HG03097 (cell line): ENCODE measurements around the gene UGT1A4.
"Not testable (repeated sequence)": the region's sequence is repeated elsewhere in the genome, so short reads cannot be mapped to it uniquely, and the experiment has no call there.

ENCODE experiments used
- ATAC-seq: cut with Tn5 transposase; IDR thresholded peaks from one replicate; pipeline ENCODE4 v1.9.1; 2021; ENCODE audit not compliant: unreplicated experiment, low FRiP score

Gene UGT1A4

DNA sequence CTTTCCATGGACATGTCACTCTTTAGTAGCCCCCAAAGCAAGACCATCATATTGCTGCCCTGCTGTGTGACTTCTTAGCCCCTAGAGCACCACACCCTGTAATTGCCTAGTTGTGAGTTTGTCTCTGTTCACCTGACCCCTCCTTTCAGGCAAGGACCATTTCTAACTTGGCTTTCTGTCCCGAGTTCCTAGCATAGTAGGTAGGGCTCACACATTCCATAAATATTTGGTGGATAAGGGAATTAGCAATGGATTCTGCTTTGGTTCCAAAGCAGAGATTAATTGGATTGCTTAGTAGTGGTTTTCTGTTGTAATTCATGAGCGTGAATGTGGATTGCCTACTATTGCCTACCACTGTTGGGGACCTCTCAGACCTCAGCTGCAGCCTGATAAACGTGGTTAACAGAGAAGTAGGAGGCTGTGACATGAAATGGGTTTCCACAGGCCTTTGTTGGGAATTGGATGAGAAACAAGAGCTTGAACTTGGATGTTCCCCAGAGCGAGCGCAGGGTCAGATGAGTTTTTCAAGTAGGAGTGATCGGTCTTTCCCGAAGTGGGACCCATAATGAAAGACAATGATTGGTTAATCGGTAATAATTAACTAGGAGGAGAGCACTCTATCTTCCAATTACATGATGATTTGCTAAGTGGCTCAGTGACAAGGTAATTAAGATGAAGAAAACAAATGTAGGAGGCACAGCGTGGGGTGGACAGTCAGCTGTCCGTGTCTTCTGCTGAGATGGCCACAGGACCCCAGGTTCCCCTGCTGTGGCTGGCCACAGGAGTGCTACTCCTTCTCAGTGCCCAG is 28.1 kb downstream of the UGT1A4 start:
- no peak for ATAC-seq

DNA sequence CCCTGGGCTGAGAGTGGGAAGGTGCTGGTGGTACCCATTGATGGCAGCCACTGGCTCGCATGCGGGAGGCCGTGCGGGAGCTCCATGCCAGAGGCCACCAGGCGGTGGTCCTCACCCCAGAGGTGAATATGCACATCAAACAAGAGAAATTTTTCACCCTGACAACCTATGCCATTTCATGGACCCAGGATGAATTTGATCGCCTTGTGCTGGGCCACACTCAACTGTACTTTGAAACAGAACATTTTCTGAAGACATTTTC is 28.7 kb downstream of the UGT1A4 start:
- no peak for ATAC-seq

DNA sequence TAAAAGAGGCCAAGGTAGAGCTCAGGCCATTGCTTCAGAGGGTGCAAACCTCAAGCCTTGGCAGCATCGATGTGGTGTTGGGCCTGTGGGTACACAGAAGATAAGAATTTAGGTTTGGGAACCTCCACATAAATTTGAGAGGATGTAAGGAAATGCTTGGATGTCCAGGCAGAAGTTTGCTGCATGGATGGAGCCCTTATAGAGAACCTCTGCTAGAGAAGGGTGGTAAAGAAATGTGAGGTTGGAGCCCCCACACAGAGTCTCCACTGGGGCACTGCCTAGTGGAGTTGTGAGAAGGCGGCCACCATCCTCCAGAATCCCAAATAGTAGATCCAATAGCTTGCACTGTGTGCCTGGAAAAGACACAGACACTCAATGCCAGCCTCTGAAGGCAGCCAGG is 32.2 kb downstream of the UGT1A4 start:
- ATAC-seq, result not testable (repeated sequence)

DNA sequence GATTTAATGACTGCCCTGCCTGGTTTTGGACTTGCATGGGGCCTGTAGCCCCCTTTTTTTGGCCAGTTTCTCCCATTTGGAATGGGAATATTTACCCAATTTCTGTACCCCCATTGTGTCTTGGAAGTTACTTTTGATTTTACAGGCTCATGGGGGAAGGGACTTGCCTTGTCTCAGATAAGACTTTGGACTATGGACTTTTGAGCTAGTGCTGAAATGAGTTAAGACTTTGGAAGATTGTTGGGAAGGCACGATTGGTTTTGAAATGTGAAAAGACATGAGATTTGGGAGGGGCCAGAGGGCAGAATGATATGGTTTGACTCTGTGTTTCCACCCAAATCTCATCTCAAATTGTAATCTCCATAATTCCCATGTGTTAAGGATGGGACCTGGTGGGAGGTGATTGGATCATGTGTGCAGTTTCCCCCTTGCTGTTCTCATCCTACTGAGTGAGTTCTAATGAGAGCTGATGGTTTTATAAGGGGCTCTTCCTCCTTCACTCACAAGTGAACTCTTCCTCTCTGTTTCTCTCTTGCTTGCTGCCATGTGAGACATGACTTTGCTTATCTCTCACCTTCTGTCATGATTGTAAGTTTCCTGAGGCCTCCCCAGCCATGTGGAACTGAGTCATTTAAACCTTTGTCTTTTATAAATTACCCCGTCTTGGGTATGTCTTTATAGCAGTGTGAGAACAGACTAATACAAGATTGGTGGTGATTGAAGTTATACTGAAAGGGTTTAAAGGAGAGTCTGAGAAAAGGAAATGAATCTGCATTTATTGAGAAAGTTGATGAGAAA is 32.9 kb downstream of the UGT1A4 start:
- ATAC-seq, result not testable (repeated sequence)

DNA sequence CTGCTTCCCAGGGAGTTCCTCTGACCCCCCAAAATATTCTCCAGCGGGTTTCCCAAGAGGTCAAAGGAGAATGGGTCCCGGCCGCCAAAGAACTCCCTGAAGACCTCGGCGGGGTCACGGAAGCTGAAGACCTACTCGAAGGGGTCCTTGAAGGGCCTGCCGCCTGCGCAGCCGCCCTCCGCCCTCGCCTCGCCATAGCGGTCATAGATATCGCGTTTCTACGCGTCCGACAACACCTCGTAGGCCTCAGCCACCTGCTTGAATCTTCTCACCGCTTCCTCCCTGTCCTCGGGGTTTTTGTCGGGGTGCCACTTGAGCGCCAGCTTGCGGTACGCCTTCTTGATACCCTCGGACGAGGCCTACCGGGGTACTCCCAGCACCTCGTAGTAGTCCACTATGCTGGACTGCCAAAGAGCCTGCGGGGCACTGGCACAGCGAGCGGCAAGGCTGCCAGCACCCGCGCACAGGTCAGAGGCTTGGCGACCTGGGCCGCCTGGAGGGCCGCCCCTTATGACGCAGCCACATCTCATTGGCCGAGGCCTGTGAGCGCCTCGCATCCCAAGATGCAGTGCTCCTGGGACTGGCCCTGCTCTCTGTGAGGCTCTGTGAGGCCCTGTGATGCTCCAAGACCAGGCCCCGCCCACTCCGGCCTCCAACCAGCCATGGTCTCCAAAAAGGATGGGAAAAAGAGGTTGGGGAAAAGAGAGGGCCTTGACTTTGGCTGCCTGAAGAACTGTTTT is 36.5 kb downstream of the UGT1A4 start:
- no peak for ATAC-seq

DNA sequence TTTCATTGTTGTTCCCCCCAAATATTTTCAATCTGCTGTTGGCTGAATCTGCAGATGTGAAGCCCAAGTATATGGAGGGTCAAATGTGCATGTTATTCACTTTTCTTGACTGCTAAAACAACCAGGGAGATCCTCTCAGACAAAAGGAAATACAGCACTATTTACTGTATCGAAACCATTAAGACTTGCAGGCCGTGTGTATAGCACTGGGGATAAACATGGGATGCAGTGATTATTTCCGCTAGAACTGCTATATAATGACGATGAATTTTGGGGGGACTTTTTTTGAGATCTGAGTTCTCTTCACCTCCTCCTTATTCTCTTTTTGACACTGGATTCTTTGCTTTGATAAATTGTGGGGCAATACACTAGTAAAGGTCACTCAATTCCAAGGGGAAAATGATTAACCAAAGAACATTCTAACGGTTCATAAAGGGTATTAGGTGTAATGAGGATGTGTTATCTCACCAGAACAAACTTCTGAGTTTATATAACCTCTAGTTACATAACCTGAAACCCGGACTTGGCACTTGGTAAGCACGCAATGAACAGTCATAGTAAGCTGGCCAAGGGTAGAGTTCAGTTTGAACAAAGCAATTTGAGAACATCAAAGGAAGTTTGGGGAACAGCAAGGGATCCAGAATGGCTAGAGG is 38.0 kb downstream of the UGT1A4 start:
- no peak for ATAC-seq

DNA sequence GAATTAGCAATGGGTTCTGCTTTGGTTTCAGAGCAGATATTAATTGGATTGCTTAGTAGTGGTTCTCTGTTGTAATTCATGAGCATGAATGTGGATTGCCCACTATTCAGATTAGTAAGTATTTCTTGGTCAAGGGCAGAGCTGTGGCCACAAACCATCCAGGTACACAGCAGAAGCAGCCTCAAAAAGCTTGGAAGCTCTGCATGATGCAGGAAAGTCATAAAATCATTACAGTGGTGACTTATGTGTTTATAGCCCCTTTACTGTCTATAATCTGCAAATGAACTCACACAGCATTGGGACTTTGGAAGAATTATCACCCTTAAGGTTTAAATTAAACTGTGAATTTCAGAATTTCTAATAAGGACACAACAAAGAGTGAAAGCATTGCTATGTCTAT is 39.6 kb downstream of the UGT1A4 start:
- ATAC-seq, result no peak

DNA sequence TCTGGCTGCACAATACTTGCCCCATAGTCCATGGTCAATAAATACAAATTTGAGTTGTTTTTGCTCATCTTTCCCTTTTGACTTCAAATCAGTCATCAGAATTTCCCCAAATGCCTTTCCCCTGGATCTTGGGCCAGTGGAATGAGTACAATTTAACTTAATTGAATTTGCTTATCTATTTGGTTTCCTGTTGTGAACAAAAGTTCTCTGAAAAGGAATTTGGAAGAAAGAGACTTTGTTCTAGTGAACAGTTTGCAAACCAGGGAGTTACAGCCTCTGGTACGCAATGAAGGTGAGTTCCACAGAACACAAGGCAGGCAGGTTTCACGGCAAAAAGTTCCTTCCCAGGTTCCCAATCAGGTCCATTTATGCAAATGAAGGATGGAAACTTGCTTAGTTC is 40.3 kb downstream of the UGT1A4 start:
- no peak for ATAC-seq

DNA sequence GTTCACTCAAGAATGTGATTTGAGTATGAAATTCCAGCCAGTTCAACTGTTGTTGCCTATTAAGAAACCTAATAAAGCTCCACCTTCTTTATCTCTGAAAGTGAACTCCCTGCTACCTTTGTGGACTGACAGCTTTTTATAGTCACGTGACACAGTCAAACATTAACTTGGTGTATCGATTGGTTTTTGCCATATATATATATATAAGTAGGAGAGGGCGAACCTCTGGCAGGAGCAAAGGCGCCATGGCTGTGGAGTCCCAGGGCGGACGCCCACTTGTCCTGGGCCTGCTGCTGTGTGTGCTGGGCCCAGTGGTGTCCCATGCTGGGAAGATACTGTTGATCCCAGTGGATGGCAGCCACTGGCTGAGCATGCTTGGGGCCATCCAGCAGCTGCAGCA is 41.5 kb downstream of the UGT1A4 start, which contains the start of gene UGT1A1:
TSS of gene UGT1A1 (plus strand) at position 228 of the 400 bp plus-strand sequence. CDS start at position 246, 18 bp downstream.
- no peak for ATAC-seq

DNA sequence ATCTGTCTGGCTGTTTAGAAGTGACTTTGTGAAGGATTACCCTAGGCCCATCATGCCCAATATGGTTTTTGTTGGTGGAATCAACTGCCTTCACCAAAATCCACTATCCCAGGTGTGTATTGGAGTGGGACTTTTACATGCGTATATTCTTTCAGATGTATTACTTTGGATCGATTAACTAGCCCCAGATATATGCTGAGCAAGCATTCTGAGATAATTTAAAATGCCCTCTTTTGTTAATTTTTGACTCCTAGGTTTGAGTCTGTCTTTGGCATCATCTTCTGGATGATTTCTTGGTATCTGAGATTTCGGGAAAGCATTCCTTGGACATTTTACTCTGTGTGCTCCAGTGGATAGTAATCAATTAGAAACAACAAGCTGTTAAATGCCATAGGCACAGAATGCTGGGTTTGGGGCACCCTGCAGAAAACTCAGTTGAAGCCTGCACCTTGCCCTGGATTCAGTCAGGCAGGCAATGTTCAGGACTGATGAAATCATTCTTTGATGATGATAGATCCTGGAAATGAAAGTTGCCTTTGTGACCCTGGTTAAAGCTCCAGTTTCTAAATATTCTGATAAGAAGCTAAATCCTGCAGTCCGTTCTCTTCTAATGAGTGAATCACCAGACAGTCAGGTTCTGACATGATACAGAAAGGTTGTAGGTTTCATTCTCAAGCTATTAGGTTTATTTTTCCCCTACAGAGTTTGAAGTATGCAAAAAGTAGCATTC is 42.7 kb downstream of the UGT1A4 start:
- ATAC-seq, result no peak

DNA sequence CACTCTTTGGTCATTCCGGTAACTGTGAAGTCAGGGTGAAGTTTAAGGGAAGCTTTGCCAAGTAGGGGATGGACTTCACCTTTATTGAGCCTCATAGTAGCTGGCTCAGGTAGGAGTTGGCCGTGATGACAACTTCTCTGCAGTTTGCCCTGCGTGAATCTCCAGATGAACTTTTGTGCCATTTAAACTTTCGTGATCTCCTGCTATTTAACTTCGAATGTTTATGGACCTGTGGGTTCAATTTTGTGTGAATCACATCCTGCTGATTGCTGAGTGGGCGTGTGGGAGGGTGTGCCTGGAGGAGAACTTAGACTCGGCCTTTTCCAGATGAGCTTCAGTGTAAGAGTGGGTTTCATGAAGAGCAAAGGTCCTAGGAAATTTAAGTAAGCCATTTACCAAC is 45.7 kb downstream of the UGT1A4 start:
- ATAC-seq, result no peak

DNA sequence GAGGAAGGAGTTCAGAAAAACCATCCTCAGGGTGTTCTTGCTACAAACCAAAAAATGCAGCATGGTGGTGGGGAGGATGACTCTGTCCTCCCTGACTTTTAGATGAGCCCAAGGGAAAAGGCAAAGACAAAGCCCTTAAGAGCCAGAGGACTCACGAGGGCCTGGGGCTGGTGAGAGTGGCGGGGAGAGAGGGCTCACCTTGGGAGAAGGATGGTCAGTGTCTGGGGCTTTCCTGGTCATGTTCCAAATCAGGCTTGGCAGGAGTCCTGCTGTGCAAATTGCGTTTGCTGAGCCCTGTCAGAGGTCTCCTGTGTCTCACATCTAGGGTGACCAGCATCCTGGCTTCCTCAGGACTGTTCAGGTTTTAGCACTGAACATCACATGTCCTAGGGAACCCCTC is 46.2 kb downstream of the UGT1A4 start:
- ATAC-seq, result no peak

DNA sequence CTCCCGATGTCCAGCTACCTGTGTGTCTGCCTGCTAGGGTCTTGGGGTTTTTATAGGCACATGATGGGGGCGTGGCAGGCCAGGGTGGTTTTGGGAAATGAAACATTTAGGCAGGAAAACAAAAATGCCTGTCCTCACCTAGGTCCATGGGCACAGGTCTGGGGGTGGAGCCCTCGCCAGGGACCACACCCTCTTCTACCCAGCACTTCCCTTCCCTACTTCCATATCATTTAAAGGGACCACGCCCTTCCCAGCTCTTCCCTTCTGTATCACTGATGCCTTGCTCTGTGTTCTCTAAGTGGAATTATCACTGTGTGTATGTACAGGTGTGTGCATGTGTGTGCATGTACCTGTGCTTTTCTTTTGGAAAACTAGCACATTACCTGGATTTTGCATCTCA is 47.9 kb downstream of the UGT1A4 start:
- ATAC-seq, result no peak

DNA sequence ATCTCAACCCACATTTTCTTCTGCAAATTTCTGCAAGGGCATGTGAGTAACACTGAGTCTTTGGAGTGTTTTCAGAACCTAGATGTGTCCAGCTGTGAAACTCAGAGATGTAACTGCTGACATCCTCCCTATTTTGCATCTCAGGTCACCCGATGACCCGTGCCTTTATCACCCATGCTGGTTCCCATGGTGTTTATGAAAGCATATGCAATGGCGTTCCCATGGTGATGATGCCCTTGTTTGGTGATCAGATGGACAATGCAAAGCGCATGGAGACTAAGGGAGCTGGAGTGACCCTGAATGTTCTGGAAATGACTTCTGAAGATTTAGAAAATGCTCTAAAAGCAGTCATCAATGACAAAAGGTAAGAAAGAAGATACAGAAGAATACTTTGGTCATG is 49.5 kb downstream of the UGT1A4 start:
- ATAC-seq, result no peak

DNA sequence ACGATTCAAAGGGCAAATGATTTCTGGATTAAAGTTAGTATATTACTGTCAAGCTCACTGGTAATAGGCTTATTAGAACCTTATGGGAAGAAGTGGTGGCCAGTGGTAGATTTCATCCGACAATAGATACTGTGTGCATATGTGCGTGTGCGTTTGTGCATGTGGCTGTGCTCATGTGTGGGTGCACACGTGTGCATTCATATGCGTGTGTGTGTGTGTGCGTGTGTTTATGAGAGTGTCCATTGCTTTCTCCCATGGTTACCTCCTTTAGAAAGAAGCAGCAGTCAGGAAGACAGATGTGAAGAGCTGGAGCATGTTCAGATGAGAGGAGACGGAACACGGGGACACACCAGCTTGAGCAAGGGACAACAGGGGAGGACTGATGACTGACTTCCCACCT is 50.7 kb downstream of the UGT1A4 start:
- no peak for ATAC-seq

DNA sequence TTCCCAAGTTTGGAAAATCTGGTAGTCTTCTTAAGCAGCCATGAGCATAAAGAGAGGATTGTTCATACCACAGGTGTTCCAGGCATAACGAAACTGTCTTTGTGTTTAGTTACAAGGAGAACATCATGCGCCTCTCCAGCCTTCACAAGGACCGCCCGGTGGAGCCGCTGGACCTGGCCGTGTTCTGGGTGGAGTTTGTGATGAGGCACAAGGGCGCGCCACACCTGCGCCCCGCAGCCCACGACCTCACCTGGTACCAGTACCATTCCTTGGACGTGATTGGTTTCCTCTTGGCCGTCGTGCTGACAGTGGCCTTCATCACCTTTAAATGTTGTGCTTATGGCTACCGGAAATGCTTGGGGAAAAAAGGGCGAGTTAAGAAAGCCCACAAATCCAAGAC is 53.6 kb downstream of the UGT1A4 start:
- ATAC-seq, result no peak

DNA sequence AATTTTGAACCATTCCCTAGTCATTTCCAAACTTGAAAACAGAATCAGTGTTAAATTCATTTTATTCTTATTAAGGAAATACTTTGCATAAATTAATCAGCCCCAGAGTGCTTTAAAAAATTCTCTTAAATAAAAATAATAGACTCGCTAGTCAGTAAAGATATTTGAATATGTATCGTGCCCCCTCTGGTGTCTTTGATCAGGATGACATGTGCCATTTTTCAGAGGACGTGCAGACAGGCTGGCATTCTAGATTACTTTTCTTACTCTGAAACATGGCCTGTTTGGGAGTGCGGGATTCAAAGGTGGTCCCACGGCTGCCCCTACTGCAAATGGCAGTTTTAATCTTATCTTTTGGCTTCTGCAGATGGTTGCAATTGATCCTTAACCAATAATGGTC is 54.0 kb downstream of the UGT1A4 start:
- no peak for ATAC-seq

DNA sequence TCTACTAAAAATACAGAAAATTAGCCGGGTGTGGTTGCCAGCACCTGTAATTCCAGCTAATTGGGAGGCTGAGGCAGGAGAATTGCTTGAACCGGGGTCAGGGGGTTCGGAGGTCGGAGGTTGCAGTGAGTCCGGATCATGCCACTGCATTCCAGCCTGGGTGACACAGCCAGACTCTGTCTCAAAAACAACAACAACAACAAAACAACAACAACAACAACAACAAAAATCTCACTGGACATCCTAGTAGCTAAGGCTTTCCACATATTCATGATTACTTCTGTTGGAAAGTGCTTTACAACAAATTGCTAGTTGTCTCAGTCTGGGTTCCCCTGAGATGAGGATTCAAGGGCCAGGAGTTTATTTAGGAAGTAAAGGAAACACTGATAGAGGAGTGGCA is 55.3 kb downstream of the UGT1A4 start:
- no peak for ATAC-seq

DNA sequence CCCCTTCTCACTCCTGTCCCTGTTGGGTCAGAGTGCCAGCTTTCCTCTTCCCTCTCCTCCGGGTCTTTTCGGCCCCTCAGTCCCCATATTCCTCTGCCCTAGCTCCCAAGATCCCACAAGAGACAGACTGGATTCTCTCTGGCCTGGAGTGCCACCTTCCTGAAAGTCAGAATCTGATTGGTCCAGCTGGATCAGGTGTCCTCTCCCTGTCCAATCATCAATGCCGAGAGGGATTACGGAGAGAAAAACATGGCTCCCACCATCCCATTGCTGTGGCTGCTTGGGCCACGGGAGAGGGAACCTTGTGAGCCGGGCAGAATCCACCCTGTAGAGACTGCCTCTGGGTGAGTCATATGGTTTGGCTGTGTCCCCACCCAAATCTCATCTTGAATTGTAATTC is 56.9 kb downstream of the UGT1A4 start:
- ATAC-seq, result no peak

DNA sequence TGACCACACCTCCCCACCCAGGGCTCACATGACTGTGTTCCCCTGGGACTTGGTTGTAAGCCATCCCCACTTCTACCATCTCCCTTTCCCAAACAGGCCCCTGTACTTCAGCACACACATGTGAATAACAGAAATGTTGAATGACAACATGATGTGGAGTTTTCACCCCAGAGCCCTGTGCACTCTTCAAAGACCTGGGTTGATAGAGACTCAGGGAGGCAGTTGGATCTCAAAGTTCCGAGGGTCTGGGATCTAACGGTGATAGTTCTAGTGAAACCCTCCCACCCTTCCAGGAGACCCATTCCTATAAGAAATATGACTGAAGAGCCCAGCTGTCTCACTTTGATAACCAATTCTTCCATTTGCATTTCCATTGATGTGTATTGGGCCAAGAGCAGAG is 59.5 kb downstream of the UGT1A4 start, which contains the start of gene MROH2A:
TSS of gene MROH2A (plus strand) at position 301 of the 400 bp plus-strand sequence. CDS start 1,029 bp downstream, outside the sequence.
- ATAC-seq, result no peak
